ENCODE measurements around the gene SLC35F5.

Gene SLC35F5

GRCh38 chr2:113723411-113723810, 33.0 kb downstream of the SLC35F5 start:
- Histone ChIP-seq H3K27me3 (ENCODE audit: insufficient read depth, low read depth, severe bottlenecking) (no peaks in the 10 kb centered on the region), H3K36me3 (peaks cover 2% of the 10 kb centered on the region), H3K4me3 (ENCODE audit: low read depth, low read length) (no peak overlapping the region), H3K9me3 (ENCODE audit: severe bottlenecking) (no peaks in the 10 kb centered on the region), H3K27ac (no peak overlapping the region)
- DNase-seq: no peak
- no peak for TF ChIP-seq CTCF (IDR thresholded peaks at IDR 0.05; ENCODE audit: low read depth, low read length)

- Histone ChIP-seq H3K36me3 (peaks cover 10% of the 10 kb centered on the region), H3K9me3 (ENCODE audit: severe bottlenecking) (no peaks in the 10 kb centered on the region), H3K27ac (no peak overlapping the region), H3K4me3 (ENCODE audit: low read depth, low read length) (no peak overlapping the region), H3K27me3 (ENCODE audit: insufficient read depth, low read depth, severe bottlenecking) (no peaks in the 10 kb centered on the region)
- DNase-seq: no peak
- TF ChIP-seq CTCF (IDR thresholded peaks at IDR 0.05; ENCODE audit: low read depth, low read length): no peak
Observed at GRCh38 chr2:113720167-113720566, 36.3 kb downstream of the SLC35F5 start.

- TF ChIP-seq CTCF (IDR thresholded peaks at IDR 0.05; ENCODE audit: low read depth, low read length): no peak
- no peaks in the 10 kb centered on the region for H3K9me3 ChIP-seq (ENCODE audit: severe bottlenecking)
- no peak for DNase-seq
- peaks cover 23% of the 10 kb centered on the region; the same call in 1 of the 2 replicates for H3K36me3 ChIP-seq
- H3K27me3 ChIP-seq (ENCODE audit: insufficient read depth, low read depth, severe bottlenecking): no peaks in the 10 kb centered on the region
- no peak overlapping the region for H3K27ac ChIP-seq
- H3K4me3 ChIP-seq (ENCODE audit: low read depth, low read length): no peak overlapping the region
Observed at GRCh38 chr2:113716291-113716690, 40.2 kb downstream of the SLC35F5 start.

- DNase-seq: no peak
- no peak for TF ChIP-seq CTCF (IDR thresholded peaks at IDR 0.05; ENCODE audit: low read depth, low read length)
- Histone ChIP-seq H3K4me3 (ENCODE audit: low read depth, low read length) (no peak overlapping the region), H3K9me3 (ENCODE audit: severe bottlenecking) (no peaks in the 10 kb centered on the region), H3K27ac (no peak overlapping the region), H3K36me3 (peaks cover 18% of the 10 kb centered on the region; the same call in 1 of the 2 replicates), H3K27me3 (ENCODE audit: insufficient read depth, low read depth, severe bottlenecking) (no peaks in the 10 kb centered on the region)
Observed at GRCh38 chr2:113712941-113713340, 43.5 kb downstream of the SLC35F5 start.

GRCh38 chr2:113711851-113712250, 44.6 kb downstream of the SLC35F5 start:
- no peak overlapping the region for H3K27ac ChIP-seq
- no peak overlapping the region for H3K4me3 ChIP-seq (ENCODE audit: low read depth, low read length)
- no peaks in the 10 kb centered on the region for H3K27me3 ChIP-seq (ENCODE audit: insufficient read depth, low read depth, severe bottlenecking)
- no peak for TF ChIP-seq CTCF (IDR thresholded peaks at IDR 0.05; ENCODE audit: low read depth, low read length)
- peaks cover 18% of the 10 kb centered on the region; the same call in 1 of the 2 replicates for H3K36me3 ChIP-seq
- DNase-seq: no peak
- H3K9me3 ChIP-seq (ENCODE audit: severe bottlenecking): no peaks in the 10 kb centered on the region

GRCh38 chr2:113709022-113709421, 47.4 kb downstream of the SLC35F5 start:
- Histone ChIP-seq H3K36me3 (peaks cover 10% of the 10 kb centered on the region; the same call in 1 of the 2 replicates), H3K4me3 (ENCODE audit: low read depth, low read length) (no peak overlapping the region), H3K27me3 (ENCODE audit: insufficient read depth, low read depth, severe bottlenecking) (no peaks in the 10 kb centered on the region), H3K27ac (no peak overlapping the region), H3K9me3 (ENCODE audit: severe bottlenecking) (no peaks in the 10 kb centered on the region)
- no peak for DNase-seq
- TF ChIP-seq CTCF (IDR thresholded peaks at IDR 0.05; ENCODE audit: low read depth, low read length): no peak

Data from WERI-Rb-1 (cell line).